ENCODE data around the gene RBM44. TPM values are rescaled to one million over a fixed set of nuclear protein-coding genes. Genes with fewer than 3 reads are reported as not detected.

The RBM44 gene
- total and polyA plus RNA-seq, 2 donors (not counting 1 experiment from before 2014, with no cell fraction given) = 0.17 to 0.34 TPM

GRCh38 chr2:237876061-237876526 lies 77.5 kb downstream of the RBM44 start:
- Histone ChIP-seq H3K4me3 (replicated peaks in 1 of 4; ENCODE audit: control extremely low read depth in 1 of 4, insufficient read depth in 1 of 4, low read depth in 3 of 4, low read length in 4 of 4) (no peak overlapping the region), H3K4me1 (ENCODE audit: control insufficient read depth, extremely low read depth, insufficient read depth, low read length) (peaks cover 9% of the 10 kb centered on the region), H3K9me3 (ENCODE audit: control insufficient read depth, insufficient read depth, low read depth, low read length) (no peaks in the 10 kb centered on the region), H3K79me2 (ENCODE audit: control insufficient read depth, insufficient read depth, low read length) (no peaks in the 10 kb centered on the region), H3K4me2 (ENCODE audit: extremely low read depth, insufficient read depth, low read length) (no peak overlapping the region), H3K27ac (ENCODE audit: insufficient read depth, low read length) (no peak overlapping the region), H2AFZ (ENCODE audit: low read length) (no peak overlapping the region), H3K9ac (ENCODE audit: insufficient read depth, low read length) (no peak overlapping the region), H3K27me3 (ENCODE audit: control insufficient read depth, insufficient read depth, low read length) (no peaks in the 10 kb centered on the region), H3K36me3 (ENCODE audit: control insufficient read depth, insufficient read depth, low read length) (no peaks in the 10 kb centered on the region), H4K20me1 (ENCODE audit: control insufficient read depth, extremely low read depth, insufficient read depth, low read length) (no peaks in the 10 kb centered on the region)
- no peak for DNase-seq (ENCODE audit: low read depth in 2 of 2)
- TF ChIP-seq EZH2 (IDR thresholded peaks at IDR 0.05; ENCODE audit: low read length, missing control alignments) (no peak), CTCF (conservative IDR thresholded peaks at IDR 0.05 in 1 of 2, IDR thresholded peaks at IDR 0.05 in 1 of 2; ENCODE audit: low read depth in 1 of 2, low read length in 2 of 2) (no peak)

GRCh38 chr2:237876532-237876931 lies 78.0 kb downstream of the RBM44 start:
- Histone ChIP-seq H3K9ac (ENCODE audit: insufficient read depth, low read length) (no peak overlapping the region), H3K4me3 (replicated peaks in 1 of 4; ENCODE audit: control extremely low read depth in 1 of 4, insufficient read depth in 1 of 4, low read depth in 3 of 4, low read length in 4 of 4) (no peak overlapping the region), H3K9me3 (ENCODE audit: control insufficient read depth, insufficient read depth, low read depth, low read length) (no peaks in the 10 kb centered on the region), H3K36me3 (ENCODE audit: control insufficient read depth, insufficient read depth, low read length) (no peaks in the 10 kb centered on the region), H3K79me2 (ENCODE audit: control insufficient read depth, insufficient read depth, low read length) (no peaks in the 10 kb centered on the region), H3K4me1 (ENCODE audit: control insufficient read depth, extremely low read depth, insufficient read depth, low read length) (peaks cover 9% of the 10 kb centered on the region), H3K4me2 (ENCODE audit: extremely low read depth, insufficient read depth, low read length) (no peak overlapping the region), H3K27me3 (ENCODE audit: control insufficient read depth, insufficient read depth, low read length) (no peaks in the 10 kb centered on the region), H4K20me1 (ENCODE audit: control insufficient read depth, extremely low read depth, insufficient read depth, low read length) (no peaks in the 10 kb centered on the region), H3K27ac (ENCODE audit: insufficient read depth, low read length) (no peak overlapping the region), H2AFZ (ENCODE audit: low read length) (no peak overlapping the region)
- TF ChIP-seq CTCF (conservative IDR thresholded peaks at IDR 0.05 in 1 of 2, IDR thresholded peaks at IDR 0.05 in 1 of 2; ENCODE audit: low read depth in 1 of 2, low read length in 2 of 2) (no peak), EZH2 (IDR thresholded peaks at IDR 0.05; ENCODE audit: low read length, missing control alignments) (no peak)
- DNase-seq (ENCODE audit: low read depth in 2 of 2) = no peak

GRCh38 chr2:237876951-237877491 lies 78.4 kb downstream of the RBM44 start:
- Histone ChIP-seq H2AFZ (ENCODE audit: low read length) (no peak overlapping the region), H3K36me3 (ENCODE audit: control insufficient read depth, insufficient read depth, low read length) (no peaks in the 10 kb centered on the region), H3K79me2 (ENCODE audit: control insufficient read depth, insufficient read depth, low read length) (no peaks in the 10 kb centered on the region), H3K4me2 (ENCODE audit: extremely low read depth, insufficient read depth, low read length) (no peak overlapping the region), H3K9me3 (ENCODE audit: control insufficient read depth, insufficient read depth, low read depth, low read length) (no peaks in the 10 kb centered on the region), H4K20me1 (ENCODE audit: control insufficient read depth, extremely low read depth, insufficient read depth, low read length) (no peaks in the 10 kb centered on the region), H3K4me3 (replicated peaks in 1 of 4; ENCODE audit: control extremely low read depth in 1 of 4, insufficient read depth in 1 of 4, low read depth in 3 of 4, low read length in 4 of 4) (no peak overlapping the region), H3K27ac (ENCODE audit: insufficient read depth, low read length) (no peak overlapping the region), H3K4me1 (ENCODE audit: control insufficient read depth, extremely low read depth, insufficient read depth, low read length) (peaks cover 9% of the 10 kb centered on the region), H3K27me3 (ENCODE audit: control insufficient read depth, insufficient read depth, low read length) (no peaks in the 10 kb centered on the region), H3K9ac (ENCODE audit: insufficient read depth, low read length) (no peak overlapping the region)
- TF ChIP-seq CTCF (conservative IDR thresholded peaks at IDR 0.05 in 1 of 2, IDR thresholded peaks at IDR 0.05 in 1 of 2; ENCODE audit: low read depth in 1 of 2, low read length in 2 of 2) (no peak), EZH2 (IDR thresholded peaks at IDR 0.05; ENCODE audit: low read length, missing control alignments) (no peak)
- no peak for DNase-seq (ENCODE audit: low read depth in 2 of 2)

Data from fibroblast of lung (primary cell).